GM12801 (cell line): ENCODE results near the gene MRPL2.

Experiments used
- CTCF ChIP-seq: IDR thresholded peaks from one replicate; pipeline ENCODE4 v1.5.1; 2011; ENCODE audit warnings: control low read depth; ENCODE audit not compliant: insufficient read length; ENCODE audit errors: extremely low read depth

MRPL2 gene

GRCh38 chr6:43040542-43041257 is 18.5 kb downstream of the MRPL2 start:
- TF ChIP-seq CTCF: no peak

- TF ChIP-seq CTCF: no peak
Observed at GRCh38 chr6:43038727-43039126, 20.5 kb downstream of the MRPL2 start.

- no peak for TF ChIP-seq CTCF
Observed at GRCh38 chr6:43037706-43038105, 21.5 kb downstream of the MRPL2 start.

- no peak for TF ChIP-seq CTCF
Observed at GRCh38 chr6:43037197-43037596, 22.0 kb downstream of the MRPL2 start.

- no peak for TF ChIP-seq CTCF
Observed at GRCh38 chr6:43036712-43037111, 22.5 kb downstream of the MRPL2 start.

GRCh38 chr6:43035495-43036194 is 23.6 kb downstream of the MRPL2 start:
- no peak for TF ChIP-seq CTCF

GRCh38 chr6:43034190-43034525 is 25.1 kb downstream of the MRPL2 start:
- no peak for TF ChIP-seq CTCF
